ENCODE measurements around the gene IL17RA. TPM values are rescaled to one million over a fixed set of nuclear protein-coding genes. Genes with fewer than 3 reads are reported as not detected.

The IL17RA gene
- total RNA-seq, 1 experiment from 2014 or later, result 18.0 TPM

DNA sequence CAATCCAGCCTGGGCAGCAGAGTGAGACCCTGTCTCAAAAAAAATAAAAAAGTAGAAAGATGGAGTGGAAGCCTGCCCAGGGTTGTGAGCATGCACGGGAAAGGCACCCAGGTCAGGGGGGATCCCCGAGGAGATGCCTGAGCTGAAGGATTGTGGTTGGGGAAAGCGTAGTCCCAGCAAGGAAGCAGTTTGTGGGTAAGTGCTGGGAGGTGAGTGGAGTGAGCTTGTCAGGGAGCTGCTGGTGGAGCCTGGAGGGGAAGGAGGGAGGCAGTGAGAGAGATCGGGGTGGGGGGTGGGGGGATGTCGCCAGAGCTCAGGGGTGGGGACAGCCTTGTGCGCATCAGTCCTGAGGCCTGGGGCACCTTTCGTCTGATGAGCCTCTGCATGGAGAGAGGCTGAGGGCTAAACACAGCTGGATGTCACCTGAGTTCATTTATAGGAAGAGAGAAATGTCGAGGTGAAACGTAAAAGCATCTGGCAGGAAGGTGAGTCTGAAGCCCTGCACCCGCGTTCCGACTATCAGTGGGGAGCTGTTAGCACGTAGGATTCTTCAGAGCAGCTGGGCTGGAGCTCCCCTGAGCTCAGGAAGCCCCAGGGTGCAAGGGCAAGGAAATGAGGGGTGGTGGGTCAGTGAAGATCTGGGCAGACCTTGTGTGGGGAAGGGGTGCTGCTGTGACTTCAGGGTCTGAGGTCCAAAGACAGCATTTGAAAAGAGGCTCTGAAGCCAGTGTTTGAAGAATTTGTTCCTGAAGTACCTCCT lies 26.2 kb downstream of the IL17RA start:
- H3K4me1 Mint-ChIP-seq (ENCODE audit: low read depth, unreplicated experiment), result no peaks in the 10 kb centered on the region
- no peak for DNase-seq
- H3K27ac Mint-ChIP-seq (ENCODE audit: unreplicated experiment), result no peak overlapping the region
- intact Hi-C loops (cut with micrococcal nuclease; ENCODE audit: unreplicated experiment), result no loop called here
- peaks cover under 1% of the 10 kb centered on the region for H3K27me3 Mint-ChIP-seq (ENCODE audit: unreplicated experiment)
- H3K4me3 Mint-ChIP-seq (ENCODE audit: low read depth, unreplicated experiment), result no peak overlapping the region
- no peaks in the 10 kb centered on the region for H3K9me3 Mint-ChIP-seq (ENCODE audit: low read depth, unreplicated experiment)
- no peaks in the 10 kb centered on the region for H3K36me3 Mint-ChIP-seq (ENCODE audit: insufficient read depth, unreplicated experiment)
- BruUV-seq (replicated peaks), result no TSS peak
- CTCF ChIA-PET, result interaction anchor here (0.7 kb wide), 1 partner anchor 119 kb away, joined by 3 read pairs; no protein-coding TSS in a partner anchor
- TF ChIP-seq CTCF (IDR thresholded peaks at IDR 0.05; ENCODE audit: unreplicated experiment), result no peak

- H3K27ac Mint-ChIP-seq (ENCODE audit: unreplicated experiment), result no peak overlapping the region
- DNase-seq, result no peak
These were observed 27.8 kb downstream of the IL17RA start for GRCh38 chr22:17112491-17113042.

DNA sequence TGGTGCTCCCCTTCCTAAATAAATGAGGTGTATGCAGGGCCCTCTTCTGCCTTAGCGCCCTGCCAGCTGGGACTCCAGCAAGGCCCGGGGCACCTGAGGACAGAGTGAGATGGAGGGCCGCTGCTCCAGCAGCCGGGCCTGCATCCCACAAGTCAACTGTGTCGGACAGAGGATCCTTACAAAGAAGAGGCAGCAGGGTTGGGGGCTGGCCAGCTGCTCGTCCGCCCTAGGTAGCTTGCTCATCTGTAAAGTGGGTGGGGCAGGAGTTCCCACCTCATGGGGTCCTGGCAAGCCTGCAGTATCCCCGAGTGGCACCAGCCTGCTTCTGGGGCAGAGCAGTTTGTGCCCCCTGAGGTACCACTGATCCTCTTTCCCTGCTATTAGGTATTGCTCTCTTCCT lies 28.8 kb downstream of the IL17RA start:
- no peak overlapping the region for H3K4me3 Mint-ChIP-seq (ENCODE audit: low read depth, unreplicated experiment)
- peaks cover 27% of the 10 kb centered on the region for H3K27me3 Mint-ChIP-seq (ENCODE audit: unreplicated experiment)
- H3K27ac Mint-ChIP-seq (ENCODE audit: unreplicated experiment), result no peak overlapping the region
- H3K4me1 Mint-ChIP-seq (ENCODE audit: low read depth, unreplicated experiment), result no peaks in the 10 kb centered on the region
- intact Hi-C loops (cut with micrococcal nuclease; ENCODE audit: unreplicated experiment), result no loop called here
- CTCF ChIA-PET, result no interaction called here
- no peaks in the 10 kb centered on the region for H3K9me3 Mint-ChIP-seq (ENCODE audit: low read depth, unreplicated experiment)
- TF ChIP-seq CTCF (IDR thresholded peaks at IDR 0.05; ENCODE audit: unreplicated experiment), result no peak
- no peaks in the 10 kb centered on the region for H3K36me3 Mint-ChIP-seq (ENCODE audit: insufficient read depth, unreplicated experiment)
- no TSS peak for BruUV-seq (replicated peaks)
- no peak for DNase-seq

More at GRCh38 chr22:17112491-17113042, 27.8 kb downstream of the IL17RA start:
- BruUV-seq (replicated peaks), result no TSS peak
- Mint-ChIP-seq H3K4me1 (ENCODE audit: low read depth, unreplicated experiment) (no peaks in the 10 kb centered on the region), H3K27me3 (ENCODE audit: unreplicated experiment) (peaks cover 17% of the 10 kb centered on the region), H3K36me3 (ENCODE audit: insufficient read depth, unreplicated experiment) (no peaks in the 10 kb centered on the region), H3K4me3 (ENCODE audit: low read depth, unreplicated experiment) (no peak overlapping the region), H3K9me3 (ENCODE audit: low read depth, unreplicated experiment) (no peaks in the 10 kb centered on the region)
- no peak for TF ChIP-seq CTCF (IDR thresholded peaks at IDR 0.05; ENCODE audit: unreplicated experiment)
- intact Hi-C loops (cut with micrococcal nuclease; ENCODE audit: unreplicated experiment), result no loop called here
- CTCF ChIA-PET, result no interaction called here

DNA sequence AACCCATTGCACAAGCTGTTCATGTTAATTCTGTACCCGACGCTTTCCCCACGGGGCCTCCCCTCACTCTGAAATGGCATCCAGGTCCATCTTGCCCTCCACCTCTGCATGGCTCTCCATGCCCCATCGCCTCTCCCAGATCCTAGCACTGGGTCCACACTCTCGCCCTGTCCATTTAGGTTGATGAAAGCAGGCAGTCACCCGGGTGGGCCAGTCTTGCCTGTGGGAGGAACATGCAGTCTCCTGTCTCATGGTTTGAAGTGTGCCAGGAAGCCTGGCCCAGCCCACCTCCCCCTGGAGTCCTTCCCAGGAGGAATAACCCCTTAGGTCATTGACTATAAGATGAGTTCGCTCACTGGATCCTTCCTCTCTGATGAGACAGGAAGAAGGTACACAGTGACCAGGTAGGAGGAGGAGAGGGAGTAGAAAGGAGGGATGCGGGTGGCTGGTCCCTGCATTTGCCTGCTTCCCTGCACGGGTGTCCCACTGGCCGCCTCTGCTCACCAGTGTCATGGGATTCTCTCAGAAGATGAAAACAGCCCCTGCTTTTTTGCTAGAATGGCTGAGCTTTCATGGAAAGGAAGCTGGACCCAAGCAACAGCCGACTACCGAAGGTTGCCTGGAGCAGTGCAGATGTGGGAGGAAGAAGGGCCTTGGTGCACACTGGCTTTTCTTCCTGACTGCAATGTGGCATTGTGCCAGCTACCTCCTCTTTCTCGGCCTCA lies 29.5 kb downstream of the IL17RA start:
- Mint-ChIP-seq H3K36me3 (ENCODE audit: insufficient read depth, unreplicated experiment) (peaks cover under 1% of the 10 kb centered on the region), H3K4me1 (ENCODE audit: low read depth, unreplicated experiment) (no peaks in the 10 kb centered on the region), H3K4me3 (ENCODE audit: low read depth, unreplicated experiment) (no peak overlapping the region), H3K27me3 (ENCODE audit: unreplicated experiment) (peaks cover 34% of the 10 kb centered on the region), H3K9me3 (ENCODE audit: low read depth, unreplicated experiment) (no peaks in the 10 kb centered on the region), H3K27ac (ENCODE audit: unreplicated experiment) (no peak overlapping the region)
- intact Hi-C loops (cut with micrococcal nuclease; ENCODE audit: unreplicated experiment), result no loop called here
- TF ChIP-seq CTCF (IDR thresholded peaks at IDR 0.05; ENCODE audit: unreplicated experiment), result no peak
- CTCF ChIA-PET, result no interaction called here
- no TSS peak for BruUV-seq (replicated peaks)
- no peak for DNase-seq
